Activated CD4-positive, alpha-beta T cell treated with anti-CD3 and anti-CD28 coated beads, Interleukin-2, amount 50 U/mL, for 48 hours (primary cell): Measurements from ENCODE around the gene PPP1R7.

Experiments
- DNase-seq, 2 experiments: peaks; one replicate each; pipeline ENCODE4 v3.0.0-alpha.2; 2020

PPP1R7 gene

GRCh38 chr2:241217320-241218031, 67.2 kb downstream of the PPP1R7 start:
- DNase-seq: peak; percentile 33 to 53

- DNase-seq: peak; percentile 44 to 56
Measured at GRCh38 chr2:241218131-241219029, 68.1 kb downstream of the PPP1R7 start.

GRCh38 chr2:241219030-241219382, 68.7 kb downstream of the PPP1R7 start:
- no peak for DNase-seq

GRCh38 chr2:241219856-241220356, 69.6 kb downstream of the PPP1R7 start:
- DNase-seq: no peak

GRCh38 chr2:241223211-241224017, 73.1 kb downstream of the PPP1R7 start:
- DNase-seq: no peak

GRCh38 chr2:241224018-241224850, 74.0 kb downstream of the PPP1R7 start:
- DNase-seq: no peak

GRCh38 chr2:241224851-241225438, 74.7 kb downstream of the PPP1R7 start:
- DNase-seq: no peak

- no peak for DNase-seq
Measured at GRCh38 chr2:241225545-241225944, 75.3 kb downstream of the PPP1R7 start.

- DNase-seq: no peak
Measured at GRCh38 chr2:241225983-241226382, 75.7 kb downstream of the PPP1R7 start.

GRCh38 chr2:241226723-241227572, 76.7 kb downstream of the PPP1R7 start:
- no peak for DNase-seq

- DNase-seq: no peak
Measured at GRCh38 chr2:241227594-241227993, 77.3 kb downstream of the PPP1R7 start.

- DNase-seq: no peak
Measured at GRCh38 chr2:241228081-241228859, 78.0 kb downstream of the PPP1R7 start.

GRCh38 chr2:241228860-241229516, 78.7 kb downstream of the PPP1R7 start:
- DNase-seq: no peak

GRCh38 chr2:241229563-241230401, 79.5 kb downstream of the PPP1R7 start:
- DNase-seq: no peak

- no peak for DNase-seq
Measured at GRCh38 chr2:241230435-241230834, 80.2 kb downstream of the PPP1R7 start.

GRCh38 chr2:241232736-241233575, 82.7 kb downstream of the PPP1R7 start:
- DNase-seq: no peak
